RWPE1 (cell line): Measurements from ENCODE around the gene PATJ.

Experiments used
- CTCF ChIA-PET: fragments of 350-600 bp; sonication (Branson Sonifier 250); formaldehyde crosslinking; extraction: SDS; loops from one replicate; lab custom pipeline; 2021; lab: Yijun Ruan, JAX
- POLR2A ChIA-PET: fragments of 400-600 bp; formaldehyde crosslinking; extraction: SDS; loops from one replicate; lab custom pipeline; 2020; ENCODE audit warnings: antibody characterized with exemption; ENCODE audit not compliant: low non-redundant PET; lab: Yijun Ruan, JAX
- DNase-seq: peaks from one replicate; pipeline ENCODE4 v3.0.0; 2012; ENCODE audit warnings: low spot score
- H3K27ac ChIP-seq: fragments of 450-650 bp; 2 replicates; pipeline ENCODE4 v1.5.1; 2017
- TF ChIP-seq, protein P1 (sequence below): fragments of 450-650 bp; conservative IDR thresholded peaks from 2 replicates; pipeline ENCODE4 v1.5.1; 2017; ENCODE audit warnings: low read depth, mild to moderate bottlenecking

PATJ gene

GRCh38 chr1:62110198-62110817 is 368.0 kb downstream of the PATJ start:
- TF ChIP-seq, protein P1, sequence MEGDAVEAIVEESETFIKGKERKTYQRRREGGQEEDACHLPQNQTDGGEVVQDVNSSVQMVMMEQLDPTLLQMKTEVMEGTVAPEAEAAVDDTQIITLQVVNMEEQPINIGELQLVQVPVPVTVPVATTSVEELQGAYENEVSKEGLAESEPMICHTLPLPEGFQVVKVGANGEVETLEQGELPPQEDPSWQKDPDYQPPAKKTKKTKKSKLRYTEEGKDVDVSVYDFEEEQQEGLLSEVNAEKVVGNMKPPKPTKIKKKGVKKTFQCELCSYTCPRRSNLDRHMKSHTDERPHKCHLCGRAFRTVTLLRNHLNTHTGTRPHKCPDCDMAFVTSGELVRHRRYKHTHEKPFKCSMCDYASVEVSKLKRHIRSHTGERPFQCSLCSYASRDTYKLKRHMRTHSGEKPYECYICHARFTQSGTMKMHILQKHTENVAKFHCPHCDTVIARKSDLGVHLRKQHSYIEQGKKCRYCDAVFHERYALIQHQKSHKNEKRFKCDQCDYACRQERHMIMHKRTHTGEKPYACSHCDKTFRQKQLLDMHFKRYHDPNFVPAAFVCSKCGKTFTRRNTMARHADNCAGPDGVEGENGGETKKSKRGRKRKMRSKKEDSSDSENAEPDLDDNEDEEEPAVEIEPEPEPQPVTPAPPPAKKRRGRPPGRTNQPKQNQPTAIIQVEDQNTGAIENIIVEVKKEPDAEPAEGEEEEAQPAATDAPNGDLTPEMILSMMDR = no peak
- POLR2A ChIA-PET = no interaction called here
- CTCF ChIA-PET = interaction anchor here (0.8 kb wide), 1 partner anchor 18 kb away, joined by 4 read pairs; no protein-coding TSS in a partner anchor
- DNase-seq = no peak
- no peak overlapping the region for H3K27ac ChIP-seq

DNA sequence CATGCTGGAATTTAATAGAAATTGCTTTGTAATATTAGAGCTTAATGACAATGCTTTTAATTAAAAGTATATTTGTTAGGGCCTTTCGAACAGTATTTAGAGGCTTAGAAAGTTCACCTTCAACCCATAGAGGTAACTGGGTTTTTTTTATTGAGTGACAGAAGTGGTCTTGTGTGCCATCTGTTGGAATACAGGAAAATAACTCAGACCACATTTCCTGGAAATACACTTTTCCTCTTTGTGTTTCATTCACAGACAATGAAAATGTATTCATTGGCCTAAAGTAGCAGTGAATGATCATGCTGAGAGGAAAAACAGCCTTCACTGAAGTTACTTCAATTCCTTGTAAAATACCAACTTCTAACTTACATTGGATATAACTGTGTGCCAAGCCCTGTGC is 368.8 kb downstream of the PATJ start:
- POLR2A ChIA-PET = no interaction called here
- no peak for DNase-seq
- no peak overlapping the region for H3K27ac ChIP-seq
- TF ChIP-seq, protein P1 = no peak
- CTCF ChIA-PET = interaction anchor here (0.8 kb wide), 1 partner anchor 17 kb away, joined by 4 read pairs; no protein-coding TSS in a partner anchor

GRCh38 chr1:62113507-62113906 is 371.2 kb downstream of the PATJ start:
- ChIA-PET POLR2A (no interaction called here), CTCF (no interaction called here)
- no peak overlapping the region for H3K27ac ChIP-seq
- no peak for DNase-seq
- TF ChIP-seq, protein P1 = no peak

GRCh38 chr1:62117018-62117750 is 374.9 kb downstream of the PATJ start:
- ChIA-PET CTCF (interaction anchor here (0.6 kb wide), 2 partner anchors 600 to 1978 kb away, joined by 3 to 10 read pairs; no protein-coding TSS in a partner anchor), POLR2A (no interaction called here)
- TF ChIP-seq, protein P1 = no peak
- no peak for DNase-seq
- no peak overlapping the region for H3K27ac ChIP-seq

DNA sequence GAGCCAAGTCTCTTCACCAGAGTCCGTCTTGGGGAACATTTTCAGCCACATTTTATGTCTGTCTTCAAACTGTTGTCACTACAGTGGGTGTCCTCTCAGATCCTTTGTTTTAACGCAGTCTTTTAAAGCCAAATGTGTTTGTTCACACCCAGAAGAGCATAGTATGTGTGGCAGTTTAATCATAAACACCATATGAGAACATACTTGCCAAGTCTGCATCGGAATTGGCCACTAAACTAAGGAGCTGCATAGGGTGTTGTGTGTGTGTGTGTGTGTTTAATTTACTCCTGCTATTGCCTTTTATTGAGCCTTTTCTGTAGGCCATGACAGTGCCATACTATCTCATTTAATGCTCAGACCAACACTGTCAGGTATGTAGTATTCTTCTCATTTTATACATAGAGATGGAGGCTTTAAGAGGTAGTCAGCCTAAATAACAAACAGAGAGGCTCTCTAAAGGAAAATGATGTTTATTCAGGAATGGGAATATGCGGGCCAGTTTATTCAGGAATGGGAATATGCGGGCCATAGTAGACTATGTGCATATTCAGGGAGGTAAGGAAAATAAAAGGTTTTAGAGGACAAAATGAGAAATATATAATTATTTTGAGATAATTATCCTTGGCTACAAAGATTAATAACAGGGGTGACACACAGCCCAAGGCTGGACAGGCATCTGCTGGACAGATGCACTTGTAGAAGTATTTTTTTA is 384.5 kb downstream of the PATJ start:
- H3K27ac ChIP-seq = no peak overlapping the region
- ChIA-PET CTCF (interaction anchor here (1.3 kb wide), 1 partner anchor 9 kb away, joined by 3 read pairs; no protein-coding TSS in a partner anchor), POLR2A (interaction anchor here (0.7 kb wide), 1 partner anchor 401 kb away, joined by 3 read pairs; no protein-coding TSS in a partner anchor)
- DNase-seq = no peak
- TF ChIP-seq, protein P1 = no peak

DNA sequence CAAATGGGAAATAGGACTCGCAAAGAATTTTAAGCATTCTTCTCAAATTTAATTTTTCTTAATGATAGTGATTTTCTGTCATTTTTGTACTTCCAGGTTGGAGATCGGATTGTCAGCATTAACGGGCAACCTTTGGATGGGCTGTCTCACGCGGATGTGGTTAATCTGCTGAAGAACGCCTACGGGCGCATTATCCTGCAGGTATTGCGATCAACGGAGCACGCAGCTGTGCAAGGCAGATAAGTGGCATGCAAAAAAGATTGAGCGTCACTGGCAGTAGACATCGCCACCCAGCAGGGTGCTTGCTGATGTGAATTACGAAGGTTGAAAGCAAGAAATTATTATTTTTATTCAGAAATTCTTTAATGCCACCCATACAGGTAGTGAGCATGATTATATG is 386.5 kb downstream of the PATJ start:
- no peak for DNase-seq
- TF ChIP-seq, protein P1 = no peak
- ChIA-PET CTCF (no interaction called here), POLR2A (no interaction called here)
- H3K27ac ChIP-seq = no peak overlapping the region
